PC-9 (cell line): ENCODE data around the gene ATXN1. TPM values are rescaled to one million over a fixed set of nuclear protein-coding genes. Genes with fewer than 3 reads are reported as not detected.
"Not testable (repeated sequence)": the region's sequence is repeated elsewhere in the genome, so short reads cannot be mapped to it uniquely, and the experiment has no call there.

Source experiments
- BruUV-seq: library from RNA; stranded (reverse); fragments of 400-500 nt; replicated peaks from 2 replicates; lab custom pipeline; 2021; lab: Mats Ljungman, UMichigan
- CTCF ChIA-PET: fragments of 300-600 bp; sonication (Branson Sonifier 250); formaldehyde crosslinking; loops from one replicate; lab custom pipeline; 2022; ENCODE audit warnings: antibody characterized with exemption; lab: Charles Lee
- POLR2A ChIA-PET: fragments of 300-600 bp; sonication (Branson Sonifier 250); formaldehyde crosslinking; loops from one replicate; lab custom pipeline; 2022; ENCODE audit warnings: antibody characterized with exemption; ENCODE audit not compliant: unreplicated experiment; lab: Charles Lee
- DNase-seq, 2 experiments: peaks; one replicate each; pipeline versions ENCODE4 v3.0.0 to v3.0.0-alpha.2; 2015 to 2022; ENCODE audit warnings: mixed read lengths in 1 of 2
- H2AFZ ChIP-seq: fragments of 200-600 bp; sonication (generic); 2 replicates; pipeline ENCODE4 v1.8.1; 2017; ENCODE audit warnings: antibody characterized with exemption
- H3F3A ChIP-seq: fragments of 200-600 bp; sonication (generic); 2 replicates; pipeline ENCODE4 v1.8.1; 2017; ENCODE audit warnings: antibody characterized with exemption, mild to moderate bottlenecking, low read depth; ENCODE audit not compliant: insufficient read depth
- H3K27ac ChIP-seq: fragments of 200-600 bp; sonication (generic); 2 replicates; pipeline ENCODE4 v1.6.1; 2016; ENCODE audit warnings: mixed run types
- H3K27me3 ChIP-seq: fragments of 200-600 bp; sonication (generic); 2 replicates; pipeline ENCODE4 v1.6.1; 2016; ENCODE audit warnings: low read depth, mixed run types; ENCODE audit not compliant: insufficient read depth
- H3K36me3 ChIP-seq: fragments of 200-600 bp; sonication (generic); 2 replicates; pipeline ENCODE4 v1.6.1; 2016; ENCODE audit warnings: low read depth, mixed run types
- H3K4me1 ChIP-seq: fragments of 200-600 bp; sonication (generic); replicated peaks from 2 replicates; pipeline ENCODE4 v1.6.1; 2016; ENCODE audit warnings: mixed run types; ENCODE audit not compliant: insufficient read depth
- H3K4me2 ChIP-seq: fragments of 200-600 bp; sonication (generic); 2 replicates; pipeline ENCODE4 v1.6.1; 2017; ENCODE audit warnings: mixed run types
- H3K4me3 ChIP-seq: fragments of 200-600 bp; sonication (generic); 2 replicates; pipeline ENCODE4 v1.6.1; 2016; ENCODE audit warnings: mixed run types
- H3K79me2 ChIP-seq: fragments of 200-600 bp; sonication (generic); 2 replicates; pipeline ENCODE4 v1.6.1; 2017; ENCODE audit warnings: low read depth, mixed run types
- H3K9me2 ChIP-seq: fragments of 200-600 bp; sonication (generic); 2 replicates; pipeline ENCODE4 v1.8.1; 2017; ENCODE audit warnings: mild to moderate bottlenecking; ENCODE audit not compliant: insufficient read depth
- H3K9me3 ChIP-seq: fragments of 200-600 bp; sonication (generic); 2 replicates; pipeline ENCODE4 v1.8.1; 2016; ENCODE audit warnings: low read depth; ENCODE audit not compliant: insufficient read depth
- H4K20me1 ChIP-seq: fragments of 200-600 bp; sonication (generic); 2 replicates; pipeline ENCODE4 v1.8.1; 2017; ENCODE audit not compliant: insufficient read depth
- CTCF ChIP-seq: fragments of 200-600 bp; sonication (generic); conservative IDR thresholded peaks from 2 replicates; pipeline ENCODE4 v1.6.1; 2017; ENCODE audit warnings: mixed run types, antibody characterized with exemption, mild to moderate bottlenecking, moderate library complexity
- EZH2 ChIP-seq: fragments of 200-600 bp; sonication (generic); IDR thresholded peaks from 2 replicates; pipeline ENCODE4 v1.8.0; 2017; ENCODE audit warnings: antibody characterized with exemption, low read depth
- intact Hi-C: fragments of 100-400 bp; cut with micrococcal nuclease; formaldehyde crosslinking; loops from one replicate; pipeline ENCODE4 v1.10.0; 2022; ENCODE audit not compliant: unreplicated experiment
- total RNA-seq: library from RNA; stranded (reverse); gene quantifications from 2 replicates; pipeline ENCODE4 v1.2.3, GENCODE V29; 2021

The ATXN1 gene
- total RNA-seq, 1 experiment from 2014 or later: 42.7 TPM

GRCh38 chr6:16392010-16392409 is 369.2 kb downstream of the ATXN1 start:
- Histone ChIP-seq H3K79me2 (no peaks in the 10 kb centered on the region), H4K20me1 (no peaks in the 10 kb centered on the region), H3K36me3 (no peaks in the 10 kb centered on the region), H3K4me1 (no peaks in the 10 kb centered on the region), H3K27me3 (no peaks in the 10 kb centered on the region), H3K4me2 (no peak overlapping the region), H3K9me3 (no peaks in the 10 kb centered on the region), H2AFZ (no peak overlapping the region), H3K27ac (no peak overlapping the region), H3F3A (no peaks in the 10 kb centered on the region), H3K4me3 (no peak overlapping the region), H3K9me2 (no peaks in the 10 kb centered on the region)
- intact Hi-C loops: no loop called here
- no peak for DNase-seq
- POLR2A ChIA-PET: no interaction called here
- TF ChIP-seq EZH2 (no peak), CTCF (no peak)
- CTCF ChIA-PET: no interaction called here
- no TSS peak for BruUV-seq

GRCh38 chr6:16391451-16391912 is 369.8 kb downstream of the ATXN1 start:
- BruUV-seq: no TSS peak
- H3K9me3 ChIP-seq: no peaks in the 10 kb centered on the region
- no peak overlapping the region for H3K27ac ChIP-seq
- DNase-seq: no peak
- H3K4me2 ChIP-seq: no peak overlapping the region
- H3F3A ChIP-seq: no peaks in the 10 kb centered on the region
- TF ChIP-seq CTCF (no peak), EZH2 (no peak)
- CTCF ChIA-PET: interaction anchor here (0.7 kb wide), 1 partner anchor 74 kb away, joined by 6 read pairs; no protein-coding TSS in a partner anchor
- no peaks in the 10 kb centered on the region for H4K20me1 ChIP-seq
- POLR2A ChIA-PET: no interaction called here
- H3K4me1 ChIP-seq: no peaks in the 10 kb centered on the region
- H3K79me2 ChIP-seq: no peaks in the 10 kb centered on the region
- no peaks in the 10 kb centered on the region for H3K36me3 ChIP-seq
- no peaks in the 10 kb centered on the region for H3K27me3 ChIP-seq
- no peak overlapping the region for H2AFZ ChIP-seq
- no peaks in the 10 kb centered on the region for H3K9me2 ChIP-seq
- H3K4me3 ChIP-seq: no peak overlapping the region
- intact Hi-C loops: no loop called here

- CTCF ChIA-PET: interaction anchor here (0.7 kb wide), 1 partner anchor 74 kb away, joined by 6 read pairs; no protein-coding TSS in a partner anchor
- intact Hi-C loops: not testable (repeated sequence)
These were observed 370.3 kb downstream of the ATXN1 start for GRCh38 chr6:16390909-16391450.

GRCh38 chr6:16389642-16390041 is 371.6 kb downstream of the ATXN1 start:
- BruUV-seq: no TSS peak
- Histone ChIP-seq H3K79me2 (no peaks in the 10 kb centered on the region), H3K4me1 (no peaks in the 10 kb centered on the region), H3K36me3 (no peaks in the 10 kb centered on the region), H3K9me3 (no peaks in the 10 kb centered on the region), H3K9me2 (no peaks in the 10 kb centered on the region), H3K27me3 (no peaks in the 10 kb centered on the region), H3K27ac (no peak overlapping the region), H4K20me1 (no peaks in the 10 kb centered on the region), H2AFZ (no peak overlapping the region), H3K4me2 (no peak overlapping the region), H3F3A (no peaks in the 10 kb centered on the region), H3K4me3 (no peak overlapping the region)
- TF ChIP-seq EZH2 (no peak), CTCF (no peak)
- POLR2A ChIA-PET: no interaction called here
- DNase-seq: no peak
- CTCF ChIA-PET: no interaction called here
- intact Hi-C loops: no loop called here

More at GRCh38 chr6:16390909-16391450, 370.3 kb downstream of the ATXN1 start:
- H3F3A ChIP-seq, H3K9me3 ChIP-seq, H3K4me1 ChIP-seq, H3K27ac ChIP-seq, H3K36me3 ChIP-seq, DNase-seq, H3K4me3 ChIP-seq, H3K27me3 ChIP-seq, H3K79me2 ChIP-seq, BruUV-seq, H3K4me2 ChIP-seq, H4K20me1 ChIP-seq, H2AFZ ChIP-seq, H3K9me2 ChIP-seq, POLR2A ChIA-PET: not testable (repeated sequence)
